22Rv1 (cell line): Measurements from ENCODE around the gene RRN3.
"Not testable (repeated sequence)": the region's sequence is repeated elsewhere in the genome, so short reads cannot be mapped to it uniquely, and the experiment has no call there.

ENCODE experiments used
- H3K27ac ChIP-seq: fragments of 450-650 bp; 2 replicates; pipeline ENCODE4 v1.5.1; 2017
- ZFX ChIP-seq: fragments of 450-650 bp; IDR thresholded peaks from 2 replicates; pipeline ENCODE4 v1.6.1; 2017; ENCODE audit warnings: antibody characterized with exemption, borderline replicate concordance
- TF ChIP-seq, protein P1 (sequence below): fragments of 450-650 bp; IDR thresholded peaks from 2 replicates; pipeline ENCODE4 v1.5.1; 2017; ENCODE audit warnings: mild to moderate bottlenecking

The RRN3 gene

GRCh38 chr16:15032547-15033308 is 61.3 kb downstream of the RRN3 start:
- TF ChIP-seq, protein P1, sequence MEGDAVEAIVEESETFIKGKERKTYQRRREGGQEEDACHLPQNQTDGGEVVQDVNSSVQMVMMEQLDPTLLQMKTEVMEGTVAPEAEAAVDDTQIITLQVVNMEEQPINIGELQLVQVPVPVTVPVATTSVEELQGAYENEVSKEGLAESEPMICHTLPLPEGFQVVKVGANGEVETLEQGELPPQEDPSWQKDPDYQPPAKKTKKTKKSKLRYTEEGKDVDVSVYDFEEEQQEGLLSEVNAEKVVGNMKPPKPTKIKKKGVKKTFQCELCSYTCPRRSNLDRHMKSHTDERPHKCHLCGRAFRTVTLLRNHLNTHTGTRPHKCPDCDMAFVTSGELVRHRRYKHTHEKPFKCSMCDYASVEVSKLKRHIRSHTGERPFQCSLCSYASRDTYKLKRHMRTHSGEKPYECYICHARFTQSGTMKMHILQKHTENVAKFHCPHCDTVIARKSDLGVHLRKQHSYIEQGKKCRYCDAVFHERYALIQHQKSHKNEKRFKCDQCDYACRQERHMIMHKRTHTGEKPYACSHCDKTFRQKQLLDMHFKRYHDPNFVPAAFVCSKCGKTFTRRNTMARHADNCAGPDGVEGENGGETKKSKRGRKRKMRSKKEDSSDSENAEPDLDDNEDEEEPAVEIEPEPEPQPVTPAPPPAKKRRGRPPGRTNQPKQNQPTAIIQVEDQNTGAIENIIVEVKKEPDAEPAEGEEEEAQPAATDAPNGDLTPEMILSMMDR = no peak
- no peak for TF ChIP-seq ZFX
- H3K27ac ChIP-seq = no peak overlapping the region

DNA sequence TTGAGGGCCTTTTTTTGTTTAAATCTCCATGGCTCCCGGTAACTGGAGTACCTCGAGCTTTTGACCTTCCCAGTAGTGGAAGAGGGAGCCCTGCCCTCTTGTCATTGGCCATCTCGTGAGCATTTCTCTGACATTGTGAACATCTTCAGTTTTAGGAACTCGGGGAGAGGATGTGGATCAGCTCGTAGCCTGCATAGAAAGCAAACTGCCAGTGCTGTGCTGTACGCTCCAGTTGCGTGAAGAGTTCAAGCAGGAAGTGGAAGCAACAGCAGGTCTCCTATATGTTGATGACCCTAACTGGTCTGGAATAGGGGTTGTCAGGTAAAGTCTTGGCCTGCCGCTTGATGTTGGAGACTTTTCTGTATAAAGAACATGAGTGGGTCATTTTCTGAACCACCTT is 62.5 kb downstream of the RRN3 start:
- no peak overlapping the region for H3K27ac ChIP-seq
- TF ChIP-seq ZFX = no peak
- TF ChIP-seq, protein P1 = no peak

- H3K27ac ChIP-seq = no peak overlapping the region
- TF ChIP-seq ZFX = no peak
- TF ChIP-seq, protein P1 = no peak
These were observed 62.9 kb downstream of the RRN3 start for GRCh38 chr16:15031179-15031578.

DNA sequence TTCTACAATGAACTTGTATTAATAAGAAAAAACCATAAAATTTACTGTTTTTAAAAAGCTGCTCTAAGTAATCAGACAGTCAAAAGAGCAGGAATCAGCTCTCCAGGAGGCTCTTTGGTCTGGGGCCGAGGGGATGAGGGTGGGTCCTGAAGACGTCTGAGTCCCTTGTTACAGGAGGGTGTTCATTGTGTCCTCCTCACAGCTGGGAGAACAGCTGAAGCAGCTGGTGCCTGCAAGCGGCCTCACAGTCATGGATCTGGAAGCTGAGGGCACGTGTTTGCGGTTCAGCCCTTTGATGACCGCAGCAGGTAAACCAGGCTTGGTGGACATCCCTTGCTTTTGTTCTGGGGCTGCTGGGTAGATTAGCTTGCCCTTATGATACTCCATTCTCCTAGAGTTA is 64.3 kb downstream of the RRN3 start:
- not testable (repeated sequence) for H3K27ac ChIP-seq

GRCh38 chr16:15028801-15029698 is 65.0 kb downstream of the RRN3 start:
- H3K27ac ChIP-seq = not testable (repeated sequence)

- H3K27ac ChIP-seq = not testable (repeated sequence)
These were observed 65.7 kb downstream of the RRN3 start for GRCh38 chr16:15028345-15028715.

DNA sequence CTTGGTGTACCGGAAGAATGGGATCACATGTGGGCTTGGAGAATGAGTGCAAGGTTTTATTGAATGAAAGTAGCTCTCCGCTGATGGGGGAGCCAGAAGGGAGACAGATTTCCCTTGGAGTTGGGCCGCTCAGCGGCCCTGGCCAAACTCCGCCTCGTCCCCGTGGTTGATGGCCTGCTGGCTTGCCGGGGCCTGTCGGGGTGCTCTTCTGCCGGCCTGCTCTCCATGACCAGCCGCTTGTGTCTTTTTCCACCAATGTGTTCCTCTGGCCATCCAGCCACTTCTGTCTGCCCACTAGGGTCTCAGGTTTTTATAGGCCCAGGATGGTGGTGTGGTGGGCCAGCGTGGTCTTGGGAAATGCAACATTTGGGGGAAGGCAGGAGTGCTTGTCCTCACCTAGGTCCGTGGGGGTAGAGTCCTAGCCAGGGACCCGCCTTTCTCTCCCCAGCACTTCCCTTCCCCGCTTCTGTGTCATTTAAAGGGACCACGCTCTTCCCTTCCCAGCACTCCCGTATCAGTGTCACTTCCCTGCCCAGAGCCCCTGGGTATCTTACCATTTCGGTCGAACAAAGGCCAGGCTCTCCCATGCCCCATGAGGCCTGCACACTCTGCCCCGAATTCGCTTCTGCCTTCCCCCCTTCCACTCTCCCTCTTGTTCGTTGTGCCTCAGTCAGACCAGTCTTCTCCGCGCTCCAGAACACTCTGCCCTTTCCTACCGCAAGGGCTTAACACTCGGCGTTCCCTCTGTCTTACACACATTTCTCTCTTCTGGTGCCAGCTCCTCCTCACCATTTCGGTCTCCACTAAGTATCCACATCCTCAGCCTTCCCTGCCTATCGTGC is 66.3 kb downstream of the RRN3 start:
- not testable (repeated sequence) for H3K27ac ChIP-seq

- not testable (repeated sequence) for H3K27ac ChIP-seq
These were observed 67.0 kb downstream of the RRN3 start for GRCh38 chr16:15027051-15027450.

DNA sequence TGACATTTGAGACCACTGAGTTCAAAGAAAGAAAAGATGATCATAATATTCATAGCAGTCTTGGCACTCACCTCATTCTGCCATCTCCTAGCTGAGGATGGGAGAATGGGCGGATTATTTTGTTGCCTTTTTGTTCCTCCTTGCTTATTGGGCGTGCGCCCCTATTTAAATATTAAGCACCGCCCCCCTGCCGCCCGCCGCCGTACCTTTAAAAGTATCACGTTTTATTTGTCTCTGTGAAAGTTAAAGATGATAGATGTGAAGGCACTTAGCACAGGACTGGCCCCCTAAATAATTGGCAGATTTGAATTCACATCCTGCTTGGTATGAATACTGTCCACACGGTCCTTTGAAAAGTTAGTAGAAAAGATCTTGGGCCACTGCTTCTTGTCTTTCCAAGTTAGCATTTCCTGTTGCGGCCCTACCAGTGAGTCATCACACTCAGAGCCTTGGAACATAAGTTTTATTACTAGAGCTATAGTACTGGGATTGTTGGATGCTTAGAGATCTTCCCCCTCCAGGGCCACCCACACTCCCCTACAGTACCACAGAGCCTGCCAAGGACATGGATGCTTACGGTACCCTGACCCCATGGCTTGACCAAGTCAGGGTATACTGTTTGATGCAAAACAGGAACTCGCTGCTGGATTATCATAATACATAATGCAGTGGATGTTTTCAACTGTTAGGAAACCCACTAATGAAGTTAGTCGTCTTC is 68.7 kb downstream of the RRN3 start:
- not testable (repeated sequence) for H3K27ac ChIP-seq

- not testable (repeated sequence) for H3K27ac ChIP-seq
These were observed 69.2 kb downstream of the RRN3 start for GRCh38 chr16:15024858-15025199.

GRCh38 chr16:15023381-15024077 is 70.5 kb downstream of the RRN3 start:
- not testable (repeated sequence) for H3K27ac ChIP-seq
